Immature natural killer cell (primary cell): ENCODE results near the gene GINS1. TPM values are rescaled to one million over a fixed set of nuclear protein-coding genes. Genes with fewer than 3 reads are reported as not detected.
A peak's percentile ranks its signal among the peaks of the same experiment; 100 is the strongest.
"Not testable (repeated sequence)": the region's sequence is repeated elsewhere in the genome, so short reads cannot be mapped to it uniquely, and the experiment has no call there.

Experiments
- DNase-seq, 3 donors: peaks; one replicate each; pipeline ENCODE4 v3.0.0; 2022; ENCODE audit warnings: mixed read lengths in 1 of 3
- H3K27ac Mint-ChIP-seq, 6 donors: one replicate each; pipeline ENCODE4 v1.8.0; 2020; ENCODE audit warnings: mixed read lengths in 6 of 6, mild to moderate bottlenecking in 5 of 6, inconsistent platforms in 4 of 6, moderate library complexity in 3 of 6
- H3K27me3 Mint-ChIP-seq, 3 donors: one replicate each; pipeline ENCODE4 v1.8.0; 2020 to 2021; ENCODE audit warnings: low read depth in 3 of 3, mild to moderate bottlenecking in 3 of 3, mixed read lengths in 3 of 3, moderate library complexity in 3 of 3, inconsistent platforms in 1 of 3
- H3K36me3 Mint-ChIP-seq, 3 donors: one replicate each; pipeline ENCODE4 v1.8.0; 2020; ENCODE audit warnings: mixed read lengths in 3 of 3, inconsistent platforms in 2 of 3, mild to moderate bottlenecking in 2 of 3
- H3K4me1 Mint-ChIP-seq, 2 donors: one replicate each; pipeline ENCODE4 v1.8.0; 2020; ENCODE audit warnings: inconsistent platforms in 2 of 2, mild to moderate bottlenecking in 2 of 2, mixed read lengths in 2 of 2, moderate library complexity in 1 of 2
- H3K4me3 Mint-ChIP-seq, 5 donors: one replicate each; pipeline ENCODE4 v1.8.0; 2020; ENCODE audit warnings: mild to moderate bottlenecking in 5 of 5, mixed read lengths in 5 of 5, inconsistent platforms in 3 of 5, moderate library complexity in 3 of 5
- H3K9me3 Mint-ChIP-seq, 6 donors: one replicate each; pipeline ENCODE4 v1.8.0; 2020; ENCODE audit warnings: mild to moderate bottlenecking in 6 of 6, mixed read lengths in 6 of 6, inconsistent platforms in 4 of 6, moderate library complexity in 3 of 6
- polyA plus RNA-seq, 3 donors: library from polyadenylated mRNA; unstranded; fragments of 300-500 nt; fragmentation: Illumina TruSeq; gene quantifications; one replicate each; pipeline ENCODE4 v1.2.3, GENCODE V29; 2021

The GINS1 gene
- polyA plus RNA-seq, 3 donors from 2014 or later = 1.0 to 2.2 (median 2.0) TPM

- Mint-ChIP-seq H3K4me1 (peaks cover 8 to 11% of the 10 kb centered on the region in 2 donors), H3K36me3 (peaks cover 0 to 4% (median 0%) of the 10 kb centered on the region in 3 donors), H3K4me3 (no peak overlapping the region), H3K9me3 (no peaks in the 10 kb centered on the region), H3K27me3 (no peaks in the 10 kb centered on the region), H3K27ac (peak overlapping the region in 1 of 6 donors; percentile 11)
- DNase-seq = no peak
Measured at GRCh38 chr20:25465243-25466135, 58.0 kb downstream of the GINS1 start.

DNA sequence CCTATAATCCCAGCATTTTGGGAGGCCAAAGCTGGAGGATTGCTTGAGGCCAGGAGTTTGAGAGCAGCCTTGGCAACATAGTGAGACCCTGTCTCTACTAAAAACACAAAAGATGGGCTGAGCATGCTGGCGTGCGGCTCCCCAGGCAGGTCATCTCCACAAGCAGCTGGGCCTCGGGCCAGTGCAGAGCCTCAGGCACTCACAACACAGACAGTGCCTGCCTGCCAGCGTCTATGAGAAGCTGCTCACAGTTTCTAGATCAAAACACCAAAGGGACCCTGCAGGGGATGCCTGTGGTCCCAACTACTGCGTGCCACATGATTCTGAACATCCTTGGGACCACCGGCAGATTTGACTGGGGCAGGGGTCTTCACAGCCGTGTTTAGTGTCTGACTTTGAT is 59.4 kb downstream of the GINS1 start:
- H3K27ac Mint-ChIP-seq = no peak overlapping the region
- H3K4me1 Mint-ChIP-seq = peaks cover 8 to 11% of the 10 kb centered on the region in 2 donors
- peaks cover 0 to 4% (median 0%) of the 10 kb centered on the region in 3 donors for H3K36me3 Mint-ChIP-seq
- H3K4me3 Mint-ChIP-seq = no peak overlapping the region
- H3K27me3 Mint-ChIP-seq = no peaks in the 10 kb centered on the region
- no peak for DNase-seq
- no peaks in the 10 kb centered on the region for H3K9me3 Mint-ChIP-seq

GRCh38 chr20:25467441-25467840 is 60.0 kb downstream of the GINS1 start:
- no peaks in the 10 kb centered on the region for H3K27me3 Mint-ChIP-seq
- H3K4me3 Mint-ChIP-seq = no peak overlapping the region
- no peak overlapping the region for H3K27ac Mint-ChIP-seq
- DNase-seq = no peak
- H3K36me3 Mint-ChIP-seq = peaks cover 0 to 4% (median 0%) of the 10 kb centered on the region in 3 donors
- no peaks in the 10 kb centered on the region for H3K9me3 Mint-ChIP-seq
- peaks cover 8 to 11% of the 10 kb centered on the region in 2 donors for H3K4me1 Mint-ChIP-seq

DNA sequence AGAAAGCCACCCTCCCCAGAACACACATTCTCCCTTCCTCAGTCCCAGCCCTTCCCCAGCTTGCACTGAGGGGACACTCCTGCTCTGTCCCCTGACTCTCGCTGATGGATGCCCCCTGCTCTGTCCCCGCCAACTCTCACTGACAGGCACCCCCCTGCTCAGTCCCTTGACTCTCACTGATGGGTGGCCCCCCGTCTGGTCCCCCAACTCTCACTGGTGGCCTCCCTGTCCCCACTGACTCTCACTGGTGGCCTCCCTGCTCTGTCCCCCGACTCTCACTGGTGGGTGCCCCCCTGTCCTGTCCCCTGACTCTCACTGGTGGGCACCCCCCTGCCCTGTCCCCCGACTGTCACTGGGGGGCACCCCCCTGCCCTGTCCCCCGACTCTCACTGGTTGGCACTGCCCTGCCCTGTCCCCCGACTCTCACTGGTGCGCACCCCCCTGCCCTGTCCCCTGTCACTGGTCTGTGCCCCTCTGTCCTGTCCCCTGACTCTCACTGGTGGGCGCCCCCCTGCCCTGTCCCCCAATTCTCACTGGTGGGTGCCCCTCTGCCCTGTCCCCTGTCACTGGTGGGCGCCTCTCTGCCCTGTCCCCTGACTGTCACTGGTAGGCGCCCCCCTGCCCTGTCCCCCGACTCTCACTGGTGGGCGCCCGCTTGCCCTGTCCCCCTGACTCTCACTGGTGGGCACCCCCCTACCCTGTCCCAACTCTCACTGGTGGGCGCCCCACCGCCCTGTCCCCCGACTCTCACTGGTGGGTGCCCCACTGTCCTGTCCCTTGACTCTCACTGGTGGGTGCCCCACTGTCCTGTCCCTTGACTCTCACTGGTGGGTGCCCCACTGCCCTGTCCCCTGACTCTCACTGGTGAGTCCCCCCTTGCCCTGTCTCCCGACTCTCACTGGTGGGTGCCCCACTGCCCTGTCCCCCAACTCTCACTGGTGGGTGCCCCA is 60.9 kb downstream of the GINS1 start:
- no peaks in the 10 kb centered on the region for H3K9me3 Mint-ChIP-seq
- H3K4me3 Mint-ChIP-seq = no peak overlapping the region
- no peak overlapping the region for H3K27ac Mint-ChIP-seq
- H3K4me1 Mint-ChIP-seq = peaks cover 8 to 11% of the 10 kb centered on the region in 2 donors
- DNase-seq = no peak
- peaks cover 0 to 4% (median 0%) of the 10 kb centered on the region in 3 donors for H3K36me3 Mint-ChIP-seq
- H3K27me3 Mint-ChIP-seq = no peaks in the 10 kb centered on the region

DNA sequence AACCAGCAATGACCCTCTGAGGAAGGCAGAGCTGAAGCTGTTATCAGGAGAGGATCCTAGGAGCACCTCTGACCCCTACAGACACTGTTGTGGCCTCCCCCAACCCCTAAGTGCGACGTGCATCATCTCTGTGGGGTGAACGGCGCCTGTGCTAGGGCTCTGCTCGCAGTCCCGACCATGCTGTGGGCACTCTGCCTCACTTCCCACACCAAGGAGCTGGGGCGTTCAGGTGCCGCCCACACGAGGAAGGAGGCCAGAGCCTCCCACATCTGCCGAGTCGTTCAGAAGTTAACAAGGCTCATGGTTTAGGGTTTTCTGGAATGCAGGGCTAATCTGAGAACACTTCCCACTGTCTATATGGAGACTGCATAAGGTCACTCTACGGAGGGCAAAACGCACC is 62.1 kb downstream of the GINS1 start:
- H3K27ac Mint-ChIP-seq = no peak overlapping the region
- H3K27me3 Mint-ChIP-seq = peaks cover 0 to 2% (median 0%) of the 10 kb centered on the region in 3 donors
- H3K9me3 Mint-ChIP-seq = no peaks in the 10 kb centered on the region
- DNase-seq = no peak
- H3K36me3 Mint-ChIP-seq = peaks cover 0 to 4% (median 0%) of the 10 kb centered on the region in 3 donors
- H3K4me1 Mint-ChIP-seq = peaks cover 8 to 11% of the 10 kb centered on the region in 2 donors
- H3K4me3 Mint-ChIP-seq = no peak overlapping the region

DNA sequence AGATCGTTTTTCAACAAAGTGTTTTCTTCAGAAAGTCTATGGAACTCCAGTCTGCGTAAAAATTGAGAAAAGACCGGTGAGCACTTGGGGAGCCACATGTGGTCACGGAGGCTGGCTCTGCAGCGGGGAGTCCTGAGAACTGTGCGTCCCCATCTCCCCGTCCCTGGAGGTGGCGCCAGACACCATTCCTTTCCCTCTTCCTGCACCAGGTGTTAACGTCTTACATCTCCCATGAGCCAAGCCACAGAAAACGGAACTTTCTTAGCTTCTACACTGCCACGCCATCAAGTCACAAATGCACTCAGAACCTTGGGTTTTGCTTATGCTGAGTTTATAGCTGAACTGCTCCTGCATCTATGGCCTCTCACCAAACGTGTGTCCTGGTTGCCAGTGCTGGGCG is 62.6 kb downstream of the GINS1 start:
- DNase-seq = peak in 1 of 3 donors; percentile 11

DNA sequence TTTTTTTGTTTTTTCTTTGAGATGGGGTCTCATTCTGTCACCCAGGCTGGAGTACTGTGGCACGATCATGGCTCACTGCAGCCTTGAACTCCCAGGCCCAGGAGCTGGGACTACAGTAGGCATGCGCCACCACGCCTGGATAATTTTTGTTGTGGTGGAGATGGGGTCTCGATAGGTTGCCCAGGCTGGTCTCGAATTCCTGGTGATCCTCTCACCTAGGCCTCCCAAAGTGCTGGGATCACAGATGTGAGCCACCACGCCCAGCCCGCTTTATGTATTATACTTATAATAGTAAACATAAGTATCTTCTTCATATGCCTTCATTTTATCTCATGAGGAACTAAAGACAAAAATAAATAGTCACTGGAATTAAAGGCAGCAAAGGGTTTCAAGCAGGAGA is 63.5 kb downstream of the GINS1 start:
- Mint-ChIP-seq H3K9me3 (no peaks in the 10 kb centered on the region), H3K4me3 (no peak overlapping the region), H3K4me1 (peaks cover 8 to 11% of the 10 kb centered on the region in 2 donors), H3K36me3 (peaks cover 0 to 4% (median 0%) of the 10 kb centered on the region in 3 donors), H3K27ac (no peak overlapping the region), H3K27me3 (peaks cover 0 to 2% (median 0%) of the 10 kb centered on the region in 3 donors)
- DNase-seq = no peak

More for the DNA sequence above, 62.6 kb downstream of the GINS1 start:
- Mint-ChIP-seq H3K4me3 (no peak overlapping the region), H3K9me3 (no peaks in the 10 kb centered on the region), H3K4me1 (peaks cover 8 to 11% of the 10 kb centered on the region in 2 donors), H3K36me3 (peaks cover 0 to 4% (median 0%) of the 10 kb centered on the region in 3 donors), H3K27me3 (peaks cover 0 to 2% (median 0%) of the 10 kb centered on the region in 3 donors), H3K27ac (no peak overlapping the region)

DNA sequence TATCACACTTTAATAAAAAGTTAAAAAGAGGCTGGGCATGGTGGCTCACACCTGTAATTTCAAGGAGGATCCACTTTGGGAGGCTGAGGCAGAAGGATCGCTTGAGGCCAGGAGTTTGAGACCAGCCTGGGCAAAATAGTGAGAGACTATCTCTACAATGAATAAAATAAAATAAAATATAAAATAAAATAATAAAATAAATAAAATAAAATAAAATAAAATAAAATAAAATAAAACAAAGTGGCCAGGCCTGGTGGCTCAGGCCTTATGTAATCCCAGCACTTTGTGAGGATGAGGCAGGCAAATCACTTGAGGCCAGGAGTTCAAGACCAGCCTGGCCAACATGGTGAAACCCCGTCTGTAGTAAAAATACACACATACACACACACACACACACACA is 65.8 kb downstream of the GINS1 start:
- not testable (repeated sequence) for H3K36me3 Mint-ChIP-seq, H3K4me1 Mint-ChIP-seq, H3K9me3 Mint-ChIP-seq, H3K27ac Mint-ChIP-seq, DNase-seq, H3K4me3 Mint-ChIP-seq, H3K27me3 Mint-ChIP-seq

DNA sequence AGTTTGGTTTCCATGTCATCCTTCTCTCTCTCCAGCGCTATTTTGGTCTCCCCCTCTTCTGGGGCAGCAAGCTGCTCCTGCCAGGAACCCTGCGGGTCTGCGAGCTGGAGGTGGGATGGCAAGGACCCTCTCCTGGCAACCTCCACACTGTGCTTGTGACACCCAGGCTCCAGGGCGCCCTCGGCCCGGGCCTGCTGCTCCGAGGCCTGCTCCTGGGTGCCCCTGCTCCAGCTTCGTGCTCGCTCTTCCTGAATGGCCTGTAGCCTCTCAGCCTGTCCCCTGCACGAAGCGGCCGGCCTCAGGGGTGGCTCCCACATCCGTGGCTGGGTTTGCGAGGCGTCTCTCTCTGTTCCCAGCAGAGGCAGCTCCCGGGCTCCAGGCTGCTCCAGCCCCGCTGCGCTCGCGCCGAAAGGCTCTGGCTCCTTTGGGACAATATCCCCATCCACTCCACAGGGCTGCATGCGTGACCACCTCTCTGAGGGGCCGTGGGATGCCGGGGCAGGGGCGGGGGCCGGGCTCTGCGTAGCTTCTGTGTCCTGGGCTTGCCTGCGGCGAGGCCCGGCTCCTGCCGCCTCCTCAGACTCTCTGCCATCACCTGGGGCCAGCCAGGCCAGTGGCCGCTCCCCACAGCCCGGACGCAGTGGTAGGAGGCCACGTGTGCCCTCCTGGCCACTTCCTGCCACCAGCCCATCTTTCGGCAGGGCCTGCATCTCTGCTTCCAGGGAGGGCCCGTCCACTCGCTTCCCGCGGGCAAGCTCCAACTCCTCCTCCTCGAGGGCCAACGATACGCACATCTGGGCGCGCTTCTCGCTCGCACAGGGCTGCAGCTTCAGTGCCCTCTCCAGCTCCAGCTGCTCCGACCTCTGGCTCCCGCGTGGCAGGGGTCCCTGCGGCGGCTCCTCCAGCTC is 68.9 kb downstream of the GINS1 start:
- Mint-ChIP-seq H3K4me1 (no peaks in the 10 kb centered on the region), H3K9me3 (no peaks in the 10 kb centered on the region), H3K27ac (no peak overlapping the region), H3K27me3 (peaks cover 0 to 4% (median 4%) of the 10 kb centered on the region in 3 donors), H3K4me3 (no peak overlapping the region), H3K36me3 (no peaks in the 10 kb centered on the region)
- no peak for DNase-seq

DNA sequence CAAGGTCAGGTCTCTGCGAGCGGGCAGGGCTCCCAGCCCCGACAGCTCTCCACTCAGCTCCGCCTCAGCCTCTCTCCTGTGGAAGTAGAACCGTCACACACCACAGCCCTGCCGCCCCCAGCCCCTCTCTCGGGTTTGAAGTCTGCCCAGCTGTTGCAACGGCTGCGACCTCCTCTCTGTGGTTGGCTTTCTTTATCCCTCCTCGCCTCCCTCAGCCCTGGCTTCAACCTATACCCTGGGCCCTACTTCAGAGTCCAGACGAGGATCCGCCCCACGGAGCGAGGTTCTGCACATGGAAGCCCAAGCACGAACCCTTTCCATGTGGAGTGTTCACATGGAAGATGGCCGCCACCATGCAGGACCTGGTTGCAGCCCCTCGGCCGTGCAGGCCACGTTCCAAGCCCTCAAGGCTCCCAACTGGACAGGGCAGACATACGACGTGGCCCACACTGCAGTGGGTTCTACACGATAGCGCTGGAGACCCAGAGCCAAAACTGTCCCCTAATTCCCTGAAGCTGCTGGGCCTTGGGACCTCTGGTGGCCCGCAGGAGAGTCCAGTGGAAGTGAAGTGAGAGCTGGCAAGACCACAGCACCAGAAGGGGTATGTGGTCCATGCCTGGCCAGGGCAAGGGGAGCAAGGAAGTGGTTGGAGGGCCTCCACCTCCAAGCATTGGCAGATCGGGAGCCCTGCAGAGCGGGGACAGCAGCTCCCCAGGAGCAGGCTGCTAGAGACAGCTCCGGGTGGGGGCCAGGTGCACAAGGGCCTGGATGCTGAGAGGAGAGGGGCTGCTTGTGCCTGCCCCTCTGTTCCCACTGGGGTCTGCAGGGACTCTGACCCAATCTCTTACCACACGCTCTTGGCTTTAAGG is 69.8 kb downstream of the GINS1 start:
- peaks cover 0 to 4% (median 4%) of the 10 kb centered on the region in 3 donors for H3K27me3 Mint-ChIP-seq
- H3K4me1 Mint-ChIP-seq = no peaks in the 10 kb centered on the region
- no peak overlapping the region for H3K4me3 Mint-ChIP-seq
- no peak overlapping the region for H3K27ac Mint-ChIP-seq
- no peaks in the 10 kb centered on the region for H3K9me3 Mint-ChIP-seq
- DNase-seq = no peak
- no peaks in the 10 kb centered on the region for H3K36me3 Mint-ChIP-seq

GRCh38 chr20:25478889-25479568 is 71.6 kb downstream of the GINS1 start:
- H3K9me3 Mint-ChIP-seq = no peaks in the 10 kb centered on the region
- no peaks in the 10 kb centered on the region for H3K4me1 Mint-ChIP-seq
- no peak for DNase-seq
- peaks cover 0 to 4% (median 4%) of the 10 kb centered on the region in 3 donors for H3K27me3 Mint-ChIP-seq
- no peaks in the 10 kb centered on the region for H3K36me3 Mint-ChIP-seq
- H3K4me3 Mint-ChIP-seq = no peak overlapping the region
- no peak overlapping the region for H3K27ac Mint-ChIP-seq

DNA sequence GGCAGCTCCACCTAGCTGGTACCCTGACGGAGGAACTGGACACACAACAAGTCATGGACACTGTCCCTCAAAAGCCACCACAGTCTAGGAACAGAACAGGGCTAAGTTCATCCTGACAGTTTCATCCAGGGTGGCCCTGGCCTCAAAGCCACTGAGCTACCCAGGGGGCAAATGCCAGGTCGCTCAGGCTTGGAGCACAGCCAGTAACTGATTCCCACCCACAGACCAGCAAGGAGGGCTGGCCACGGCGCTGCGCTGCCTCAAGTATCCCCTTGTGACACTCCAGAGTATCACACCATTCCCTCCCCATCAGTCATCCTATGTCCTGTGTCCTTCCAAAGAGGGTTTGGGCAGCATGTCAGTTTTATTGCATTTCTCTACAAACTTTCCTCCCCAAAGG is 72.2 kb downstream of the GINS1 start:
- Mint-ChIP-seq H3K27ac (no peak overlapping the region), H3K9me3 (no peaks in the 10 kb centered on the region), H3K27me3 (peaks cover 0 to 4% (median 2%) of the 10 kb centered on the region in 3 donors), H3K4me3 (no peak overlapping the region), H3K36me3 (peaks cover 0 to 3% (median 0%) of the 10 kb centered on the region in 3 donors), H3K4me1 (peaks cover 4 to 5% of the 10 kb centered on the region in 2 donors)
- DNase-seq = no peak
